ENCODE data around the gene MAD1L1.
A peak's percentile ranks its signal among the peaks of the same experiment; 100 is the strongest.

Gene MAD1L1

DNA sequence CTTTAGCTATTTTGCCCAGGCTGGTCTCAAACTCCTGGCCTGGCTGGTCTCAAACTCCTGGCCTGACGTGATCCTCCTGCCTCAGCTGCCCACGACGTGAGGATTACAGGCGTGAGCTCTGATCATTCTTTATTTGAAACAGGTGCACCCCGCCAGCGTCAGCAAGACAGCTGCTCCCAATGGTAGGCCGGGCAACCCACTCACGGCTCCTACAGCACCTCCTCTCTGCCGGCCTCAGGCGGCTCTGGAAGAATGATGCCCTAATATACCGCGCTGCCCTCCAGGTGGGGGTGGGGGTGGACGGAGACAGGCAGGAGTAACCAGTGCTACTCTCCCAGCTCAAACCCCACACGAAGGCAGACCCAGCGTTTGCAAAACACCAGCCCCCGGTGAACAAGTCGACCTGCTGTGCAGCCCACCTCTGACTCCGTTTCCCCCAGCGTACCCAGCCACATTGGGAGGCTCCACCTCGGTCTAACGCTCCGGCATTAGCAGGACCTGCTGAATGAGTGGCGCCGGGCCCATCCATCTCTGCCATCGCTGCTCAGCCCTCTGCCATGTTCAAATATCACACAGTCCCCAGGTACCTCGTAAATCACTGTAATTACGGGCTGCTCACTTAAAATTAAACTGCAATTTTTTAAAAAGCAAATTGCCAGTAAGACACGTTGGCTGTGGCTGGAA is 414.0 kb downstream of the MAD1L1 start:
- peak; percentile 26 for DNase-seq

DNA sequence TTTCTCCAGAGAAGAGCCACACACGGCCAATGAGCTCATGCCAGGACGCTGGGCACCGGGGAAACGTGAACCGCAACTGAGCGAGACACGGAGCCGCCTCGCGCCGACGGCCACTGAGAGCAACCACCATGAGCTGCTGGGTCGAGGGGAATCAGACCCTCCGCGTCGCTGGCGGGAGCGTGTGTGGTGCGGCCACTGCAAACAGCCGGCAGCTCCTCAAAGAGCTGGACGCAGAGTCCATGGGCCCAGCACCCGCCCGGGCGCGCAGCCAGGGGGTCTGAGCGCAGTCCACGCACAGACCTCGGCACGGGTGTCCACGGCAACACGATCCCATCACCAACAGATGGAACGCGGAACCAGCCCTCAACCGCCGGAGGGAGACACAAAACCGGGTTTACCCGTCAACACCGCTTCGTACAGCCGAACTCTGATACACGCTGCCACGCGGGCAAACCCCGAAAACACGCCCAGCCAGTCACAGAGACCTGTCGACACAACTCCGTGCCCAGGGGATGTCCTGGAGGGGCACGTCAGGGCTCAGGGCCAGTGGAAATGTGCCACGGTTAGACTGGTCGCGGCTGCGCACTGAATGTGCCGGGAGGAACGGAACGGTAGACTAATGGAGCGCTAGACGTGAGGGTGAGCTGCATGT is 415.6 kb downstream of the MAD1L1 start:
- DNase-seq, result no peak

DNA sequence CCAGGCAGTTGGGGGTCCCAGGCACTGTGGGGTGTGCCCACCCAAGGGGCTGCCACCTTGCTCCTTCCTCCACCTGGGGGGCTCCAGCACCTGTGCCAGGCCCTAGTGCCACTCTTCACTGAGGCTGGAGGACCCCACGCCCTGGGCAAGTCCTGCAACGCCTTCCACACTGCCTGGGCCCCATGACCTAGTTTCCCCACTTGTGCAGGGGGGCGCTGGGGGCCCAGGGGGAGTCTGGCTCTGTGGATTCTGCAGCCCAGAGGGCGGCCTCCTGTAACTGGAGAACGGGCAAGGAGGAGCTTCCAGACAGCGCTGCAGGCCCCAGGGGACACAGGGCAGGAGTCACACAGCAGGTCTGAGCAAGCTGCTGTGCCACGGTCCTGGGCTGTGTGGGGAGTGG is 416.3 kb downstream of the MAD1L1 start:
- DNase-seq, result peak; percentile 43

DNA sequence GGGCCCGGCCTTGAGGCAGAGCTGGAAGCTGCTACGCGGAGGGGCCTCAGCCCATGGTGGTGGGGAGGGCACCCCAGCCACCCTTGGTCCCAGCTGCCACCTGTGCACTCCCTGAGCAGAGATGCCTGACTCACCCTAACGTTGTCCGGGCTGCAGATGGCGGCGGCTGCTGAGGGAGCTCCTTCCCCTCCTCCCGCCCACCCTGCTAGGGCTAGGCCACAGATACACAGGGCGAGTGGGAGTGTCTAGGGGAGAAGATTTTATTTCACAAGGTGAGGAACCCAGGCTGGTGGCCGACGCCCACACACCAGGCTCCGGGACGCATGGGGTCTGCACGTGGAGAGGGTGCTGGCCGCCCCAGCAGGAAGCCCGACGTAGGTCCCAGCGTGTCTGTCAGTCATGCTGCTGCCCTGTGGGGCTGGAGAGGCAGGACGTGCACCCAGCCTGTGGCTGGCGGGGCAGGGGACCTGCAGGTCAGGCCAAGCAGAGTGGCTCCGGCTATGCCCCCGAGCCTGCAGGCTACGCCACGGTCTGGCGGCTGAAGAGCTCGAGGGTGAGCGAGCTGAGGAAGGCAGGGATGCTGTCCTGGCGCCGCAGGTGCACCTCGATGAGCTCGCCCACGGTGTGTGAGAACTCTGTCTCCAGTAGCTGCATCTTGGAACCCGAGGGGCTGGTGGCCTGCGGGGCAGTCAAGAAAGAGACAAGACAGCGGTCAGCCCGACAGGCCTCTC is 417.0 kb downstream of the MAD1L1 start:
- DNase-seq, result peak; percentile 48

DNA sequence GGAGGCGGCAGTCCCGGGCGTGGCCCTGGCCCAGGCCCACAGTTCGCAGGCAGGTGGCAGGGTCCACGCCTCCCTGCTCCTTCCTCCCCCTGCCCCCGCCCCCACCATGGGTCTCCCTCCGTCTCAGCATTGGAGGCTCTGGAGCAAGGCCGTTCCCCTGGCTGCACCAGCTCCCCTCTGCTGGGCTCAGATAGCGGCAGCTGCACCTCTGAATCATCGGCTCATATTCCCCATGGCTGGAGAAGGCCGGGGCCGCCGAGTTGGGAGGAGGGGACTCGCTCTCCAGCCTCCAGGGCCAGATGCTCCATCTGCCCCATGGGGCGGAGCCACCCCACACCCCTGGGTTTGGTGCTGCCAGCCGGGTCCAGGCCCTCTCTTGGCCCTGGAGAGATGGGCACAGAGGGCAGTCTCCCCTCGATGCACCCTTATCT is 417.7 kb downstream of the MAD1L1 start:
- peak; percentile 55 for DNase-seq

DNA sequence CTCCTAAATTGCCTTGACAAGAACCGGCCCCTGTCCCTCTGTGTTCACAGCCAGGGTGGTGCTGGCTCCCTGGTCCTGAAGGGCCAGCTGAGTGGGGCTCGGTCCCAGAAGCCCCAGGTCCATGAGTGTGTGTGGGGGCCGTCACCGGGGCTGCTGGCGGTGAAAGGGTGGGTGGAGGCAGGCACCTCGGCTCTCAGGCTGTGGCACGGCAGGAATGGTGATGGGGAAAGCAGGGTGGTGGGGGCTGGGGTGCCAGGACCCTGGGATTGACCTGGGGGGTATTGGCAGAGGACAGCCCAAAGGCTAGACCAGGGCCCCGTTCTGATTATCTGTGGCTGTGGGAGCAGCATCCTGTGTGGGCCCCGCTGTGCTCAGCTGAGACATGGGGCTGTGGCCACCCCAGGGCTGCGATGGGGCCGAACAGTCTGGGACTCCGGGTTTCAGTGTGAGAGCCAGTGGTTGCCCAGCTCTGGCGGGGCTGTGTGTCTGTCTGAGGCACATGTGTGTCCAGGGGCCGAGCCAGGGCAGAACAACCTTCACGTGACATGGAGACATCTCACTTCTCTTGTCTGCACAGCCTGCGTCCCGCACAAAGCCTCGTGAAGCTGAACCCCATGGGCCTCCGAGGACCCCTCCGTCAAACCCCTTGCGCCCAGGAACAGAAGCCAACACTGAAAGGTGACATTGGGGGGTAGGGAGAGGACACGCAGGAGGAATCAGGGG is 418.5 kb downstream of the MAD1L1 start:
- peak; percentile 48 for DNase-seq

DNA sequence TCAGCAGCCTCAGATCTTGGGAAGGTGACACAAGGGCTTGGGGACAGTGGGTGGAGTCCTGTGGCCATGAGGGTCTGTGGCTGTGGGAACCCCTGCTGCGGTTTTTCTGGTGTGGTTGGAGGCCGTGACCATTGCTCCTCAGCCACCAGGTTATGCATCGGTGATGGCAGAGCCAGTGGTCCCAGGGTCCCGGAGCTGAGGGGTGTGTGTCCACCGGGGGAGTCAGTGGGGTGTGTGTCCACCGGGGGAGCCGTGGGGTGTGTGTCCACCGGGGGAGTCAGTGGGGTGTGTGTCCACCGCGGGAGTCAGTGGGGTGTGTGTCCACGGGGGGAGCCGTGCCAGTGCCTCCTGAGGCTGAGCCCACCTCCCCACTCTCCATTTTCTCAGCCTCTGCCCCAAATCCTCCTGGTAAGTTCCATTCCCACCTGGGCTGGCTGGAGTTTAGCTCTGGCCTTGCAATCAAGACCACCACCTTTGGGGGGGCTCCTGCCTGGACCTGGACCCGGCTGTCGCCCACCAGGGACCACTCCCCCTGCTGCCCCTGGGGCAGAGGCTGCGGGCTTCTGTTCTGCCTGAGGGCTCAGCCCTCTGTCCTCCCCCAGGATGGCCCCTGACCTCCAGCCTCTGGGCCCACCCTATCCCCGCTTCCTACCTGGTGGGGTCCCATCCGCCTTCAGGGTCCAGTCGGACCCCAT is 419.2 kb downstream of the MAD1L1 start:
- DNase-seq, result peak; percentile 51

DNA sequence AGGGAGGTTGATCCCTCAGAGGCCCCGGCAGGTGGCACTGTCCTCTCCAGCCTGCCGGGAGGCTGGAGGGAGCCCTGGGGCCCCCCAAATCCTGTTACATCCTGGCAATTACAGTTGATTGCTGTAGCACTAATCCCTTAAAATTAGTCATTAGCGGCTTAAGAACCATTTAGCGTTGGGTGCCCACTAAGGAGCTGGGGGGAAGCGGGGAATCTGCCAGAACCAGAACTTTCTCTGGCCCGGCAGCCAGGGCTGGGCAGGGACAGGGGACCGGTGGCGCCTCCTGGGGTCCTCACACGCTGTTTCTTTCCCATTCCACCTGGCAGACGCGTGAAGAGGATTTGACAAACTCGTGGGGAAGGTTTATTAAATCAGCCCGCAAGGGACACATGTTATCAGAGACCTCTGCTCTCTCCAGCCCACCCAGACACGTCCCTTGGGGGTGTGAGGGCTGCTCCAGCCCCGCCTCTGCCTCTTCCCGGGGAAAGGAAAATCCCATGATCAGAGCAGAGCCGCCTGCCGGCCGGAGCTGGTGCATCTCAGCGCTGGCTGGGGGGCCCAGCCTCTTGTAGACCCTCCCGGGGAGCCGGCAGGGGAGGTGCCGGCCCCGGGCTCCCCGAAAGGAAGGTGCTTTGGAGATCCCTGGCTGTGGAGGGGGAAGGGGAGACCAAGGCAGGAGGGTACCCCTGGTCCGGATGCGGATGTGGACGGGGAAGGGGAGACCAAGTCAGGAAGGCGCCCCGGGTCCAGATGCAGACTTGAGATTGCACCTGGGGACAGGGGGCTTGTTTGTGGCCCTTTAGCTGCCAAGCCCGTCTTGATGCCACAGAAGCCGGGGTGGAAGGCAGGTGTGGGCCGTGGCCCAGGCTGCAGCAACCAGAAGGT is 420.0 kb downstream of the MAD1L1 start:
- DNase-seq, result peak; percentile 54

DNA sequence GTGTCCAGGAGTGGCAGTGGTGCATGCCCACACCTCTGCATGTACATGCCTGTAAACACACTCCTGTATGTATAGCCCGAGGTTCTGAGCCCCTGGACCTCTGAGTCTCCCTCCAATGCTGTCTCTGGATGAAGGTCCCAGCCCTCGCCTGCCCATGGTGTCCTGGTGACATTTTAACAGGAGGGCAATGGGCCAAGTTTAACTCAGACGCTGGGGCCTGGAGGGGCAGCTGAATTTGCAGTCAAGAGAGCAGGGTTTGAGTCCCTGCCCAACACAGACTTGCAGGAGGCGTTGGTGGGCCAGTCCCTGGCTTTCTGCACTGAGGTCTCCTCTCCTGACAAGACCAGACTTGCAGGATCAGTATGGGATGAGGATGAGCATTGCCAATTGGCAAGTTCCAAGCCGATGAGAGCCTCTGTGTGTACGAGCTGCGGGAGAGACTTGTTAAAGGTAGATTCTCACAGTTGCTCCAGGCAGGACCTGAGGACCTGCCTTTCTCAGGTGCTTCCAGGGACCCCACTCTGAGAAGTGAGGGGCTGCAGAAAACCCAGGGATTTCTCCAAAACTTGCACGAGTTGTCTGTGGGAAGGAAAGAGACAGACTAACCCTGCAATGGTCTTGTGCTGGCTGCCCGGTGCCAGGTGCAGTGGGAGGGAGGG is 420.8 kb downstream of the MAD1L1 start:
- DNase-seq, result peak; percentile 50

DNA sequence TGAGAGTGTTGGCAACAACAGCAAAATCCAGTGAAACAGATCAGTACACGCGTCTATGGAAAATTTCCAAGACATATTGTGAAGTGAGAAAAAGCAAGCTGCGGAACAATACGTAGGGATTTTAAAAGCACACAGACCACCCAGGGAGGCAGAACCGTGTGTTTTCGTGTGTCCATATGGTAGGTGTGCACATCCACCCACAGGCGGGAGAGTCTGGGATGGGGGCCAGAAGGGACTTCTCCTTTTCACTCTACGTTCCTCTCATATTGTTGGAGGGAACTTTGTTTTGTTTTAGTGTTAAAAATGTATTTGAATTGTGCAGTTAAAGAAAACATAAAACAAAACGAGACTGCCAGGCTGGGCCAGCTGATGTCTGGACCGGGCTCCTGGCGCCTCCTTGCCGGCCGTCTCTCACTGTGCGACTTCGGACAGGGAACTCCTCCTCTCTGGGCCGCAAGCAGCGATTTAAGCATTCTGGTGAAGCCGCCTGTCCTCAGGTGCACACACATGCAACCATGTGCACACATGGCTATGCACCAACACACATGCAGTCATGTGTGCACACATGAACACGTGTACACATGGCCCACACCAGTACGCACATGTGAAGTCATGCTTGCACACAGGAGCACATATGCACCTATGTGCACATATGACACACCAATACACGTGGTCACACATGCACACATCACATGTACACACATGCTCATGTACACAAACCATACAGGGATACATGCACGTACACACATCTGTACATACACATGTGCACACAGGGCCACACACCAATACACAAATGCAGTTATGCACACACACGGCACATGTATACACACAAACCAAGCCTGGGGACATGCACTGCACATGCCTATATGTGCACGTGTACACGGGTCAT is 421.5 kb downstream of the MAD1L1 start:
- DNase-seq, result peak; percentile 31

DNA sequence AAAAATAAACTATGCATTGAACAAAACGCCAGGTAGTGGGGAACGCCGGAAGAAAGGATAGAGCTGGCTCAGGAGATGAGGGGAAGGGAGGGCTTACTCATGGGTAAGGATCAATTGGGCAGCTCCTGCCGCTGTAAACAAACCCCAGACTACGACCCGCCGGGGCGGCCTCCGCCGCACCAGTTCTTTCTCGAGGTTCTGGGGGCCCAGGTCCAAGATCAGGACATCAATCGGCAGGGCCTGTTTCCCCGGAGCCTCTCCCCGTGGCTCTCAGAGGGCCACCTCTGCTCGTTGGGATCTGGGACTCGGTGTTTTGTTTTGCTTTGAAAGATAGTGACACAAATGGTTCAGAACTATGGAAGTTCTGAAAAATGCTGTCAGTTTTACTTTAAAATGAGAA is 422.2 kb downstream of the MAD1L1 start:
- peak; percentile 40 for DNase-seq

DNA sequence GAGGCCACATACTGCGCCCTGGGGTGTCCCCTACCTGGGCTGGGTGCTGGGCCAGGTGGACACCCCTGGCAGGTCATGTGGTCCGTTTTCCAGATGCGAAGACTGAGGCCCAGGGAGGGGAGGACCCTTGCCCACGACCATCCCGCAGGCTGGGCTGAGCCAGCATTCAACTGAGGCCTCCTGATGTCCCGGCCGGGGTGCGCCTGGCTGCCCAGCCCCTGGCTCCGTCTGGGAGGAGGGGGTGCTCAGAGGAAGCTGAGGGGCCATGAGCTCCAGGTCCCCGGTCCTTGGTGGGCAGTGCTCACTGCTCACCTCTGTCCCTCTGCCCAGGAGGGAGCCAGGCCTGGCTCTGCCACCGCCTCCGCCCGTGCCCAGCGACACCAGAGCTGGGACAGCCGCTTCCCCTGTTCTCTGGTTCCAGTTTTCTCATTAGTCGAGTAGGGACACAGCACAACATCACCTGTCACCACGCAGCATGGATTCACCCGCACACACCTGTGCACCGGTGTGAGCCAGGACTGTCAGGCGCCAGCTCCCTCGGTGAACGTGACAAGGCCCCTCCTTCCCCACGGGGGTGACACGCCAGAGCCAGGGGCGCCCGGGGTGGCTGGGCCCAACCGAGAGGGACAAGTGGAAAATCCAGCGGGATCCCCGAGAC is 423.0 kb downstream of the MAD1L1 start:
- peak; percentile 41 for DNase-seq

DNA sequence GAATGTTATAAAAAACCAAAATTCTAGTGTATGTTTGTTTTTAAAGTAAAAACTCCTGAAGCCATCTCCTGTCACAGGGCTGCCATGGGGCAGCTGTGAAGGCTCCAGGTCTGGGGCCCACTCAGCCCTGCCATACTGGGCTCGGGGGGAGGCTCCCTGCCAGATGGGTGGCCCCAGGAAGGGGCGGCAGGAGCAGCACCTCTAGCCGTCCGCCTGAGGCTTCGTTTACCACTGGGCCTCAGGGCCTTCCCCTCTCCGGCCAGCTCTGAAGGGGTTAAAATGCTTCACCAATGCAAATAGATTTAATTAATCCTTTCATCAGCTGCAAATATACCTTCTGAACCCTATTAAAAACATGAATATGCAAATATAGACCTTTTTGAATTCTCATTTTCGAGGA is 423.7 kb downstream of the MAD1L1 start:
- no peak for DNase-seq

DNA sequence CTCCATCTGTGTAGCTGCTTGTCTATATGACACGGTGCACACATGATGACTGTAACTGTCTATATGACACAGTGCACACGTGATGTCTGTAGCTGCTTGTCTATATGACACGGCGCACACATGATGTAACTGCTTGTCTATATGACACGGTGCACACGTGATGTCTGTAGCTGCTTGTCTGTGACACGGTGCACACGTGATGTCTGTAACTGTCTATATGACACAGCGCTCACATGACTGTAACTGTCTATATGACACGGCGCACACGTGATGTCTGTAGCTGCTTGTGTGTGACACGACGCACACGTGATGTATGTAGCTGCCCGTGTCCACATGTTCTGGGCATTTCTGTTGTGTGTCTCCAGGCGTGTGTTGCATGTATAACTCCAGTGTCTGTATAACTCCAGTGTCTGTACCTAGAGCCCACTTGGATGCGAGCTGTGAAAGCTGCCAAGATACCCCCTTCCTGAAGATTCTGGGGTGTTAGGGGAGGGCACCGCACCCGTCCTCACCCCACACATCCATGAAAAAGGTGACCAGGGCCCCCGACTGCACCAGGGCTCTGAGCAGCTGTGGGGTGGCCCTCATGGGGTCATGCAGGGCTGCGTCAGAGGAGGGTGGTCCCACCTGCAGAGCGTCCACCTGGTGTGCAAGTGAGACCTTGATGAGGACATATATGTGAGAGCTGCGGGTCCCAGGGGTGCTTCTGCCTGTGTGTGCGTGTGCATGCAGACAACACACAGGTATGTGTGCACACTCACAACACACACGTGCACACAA is 424.7 kb downstream of the MAD1L1 start:
- no peak for DNase-seq

DNA sequence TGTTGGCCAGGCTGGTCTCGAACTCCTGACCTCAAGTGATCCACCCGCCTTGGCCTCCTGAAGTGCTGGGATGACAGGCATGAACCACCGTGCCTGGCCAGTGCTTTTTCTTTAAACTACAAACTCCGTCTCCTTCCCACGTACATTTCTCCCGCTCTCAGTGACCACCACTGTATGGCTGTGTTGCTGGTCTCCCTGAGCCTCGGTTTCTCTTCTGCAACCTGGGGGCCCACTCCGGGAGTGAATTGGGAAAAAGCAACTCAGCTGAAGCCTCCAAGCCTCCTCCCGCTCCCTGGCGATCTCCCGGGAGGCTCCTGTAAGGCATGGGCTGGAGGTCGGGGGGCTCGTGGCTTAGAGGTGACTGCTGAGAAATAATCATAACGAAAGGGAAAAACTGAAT is 426.4 kb downstream of the MAD1L1 start:
- peak; percentile 24 for DNase-seq

DNA sequence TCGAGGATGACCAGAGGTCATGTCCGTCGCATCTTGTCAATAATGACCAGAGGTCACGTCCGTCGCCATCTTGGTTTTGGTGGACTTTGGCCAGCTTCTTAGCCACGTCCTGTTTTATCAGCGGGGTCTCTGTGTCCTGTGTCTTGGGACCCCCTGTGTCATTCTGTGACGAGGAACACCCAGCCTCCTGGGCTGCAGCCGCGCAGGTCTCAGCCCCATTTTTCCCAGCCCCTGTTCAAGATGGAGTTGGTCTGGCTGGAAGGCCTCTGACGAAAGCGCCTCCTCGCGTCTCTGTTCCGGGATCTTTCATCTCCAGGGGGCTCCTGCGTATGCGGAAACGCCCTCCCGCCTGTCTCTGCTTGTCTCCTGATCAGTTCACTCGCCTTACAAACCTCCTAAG is 428.4 kb downstream of the MAD1L1 start:
- peak; percentile 19 for DNase-seq

DNA sequence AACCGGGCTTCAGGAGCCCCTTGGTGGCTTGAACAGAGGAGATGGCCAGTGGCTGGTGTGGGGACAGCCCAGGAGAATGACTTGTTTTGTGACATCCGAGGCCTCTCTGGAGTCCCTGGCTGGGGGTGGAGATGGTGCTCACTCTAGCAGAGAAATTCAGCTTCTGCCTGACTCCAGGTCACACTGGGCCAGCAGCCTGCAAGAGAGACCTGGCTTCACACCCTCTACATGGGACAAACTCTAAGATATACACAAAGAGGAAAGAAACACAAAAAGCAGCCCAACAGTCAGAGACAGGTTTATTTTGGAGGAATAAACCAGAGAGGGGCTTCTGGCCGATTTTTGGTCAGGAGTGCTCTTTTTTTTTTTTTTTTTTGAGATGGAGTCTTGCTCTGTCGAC is 429.8 kb downstream of the MAD1L1 start:
- peak; percentile 20 for DNase-seq

DNA sequence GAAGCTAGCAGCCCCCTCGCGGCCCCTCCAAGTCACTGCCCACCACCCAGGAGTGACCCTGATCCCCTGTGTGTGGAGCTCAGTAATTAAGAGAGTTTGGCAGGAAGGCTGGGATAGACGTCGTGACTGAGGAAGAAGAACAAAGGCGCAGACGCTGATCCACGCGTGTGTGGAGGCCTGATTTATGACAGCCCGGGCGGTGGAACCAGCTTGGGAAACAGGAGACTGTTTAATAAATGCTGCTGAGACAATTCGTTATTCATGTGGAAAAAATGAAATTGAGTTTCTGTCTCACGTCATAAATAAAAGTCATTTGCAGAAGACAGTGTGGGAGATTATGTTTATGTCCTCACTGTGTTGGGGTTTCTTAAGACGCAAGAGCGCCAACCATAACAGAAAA is 431.8 kb downstream of the MAD1L1 start:
- DNase-seq, result no peak

DNA sequence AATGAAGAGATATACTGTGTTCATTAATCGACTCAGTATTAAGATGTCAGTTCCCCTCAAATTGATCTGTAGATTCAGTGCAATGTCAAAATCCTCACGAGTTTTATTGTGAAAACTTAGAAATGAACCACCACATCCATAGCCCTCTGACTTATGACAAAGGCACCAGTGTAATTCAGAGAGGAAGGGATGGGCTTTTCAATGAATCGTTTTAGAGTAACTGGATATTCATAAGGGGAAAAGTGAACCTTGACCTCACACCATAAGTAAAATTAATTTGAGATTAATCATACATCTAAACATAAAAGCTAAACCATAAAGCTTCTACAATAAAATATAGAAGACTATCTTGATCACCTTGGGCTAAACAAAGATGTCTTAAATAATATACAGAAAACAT is 434.6 kb downstream of the MAD1L1 start:
- no peak for DNase-seq
